B cell (primary cell): Measurements from ENCODE around the gene PRPF39. TPM values are rescaled to one million over a fixed set of nuclear protein-coding genes. Genes with fewer than 3 reads are reported as not detected.

Source experiments
- ATAC-seq: fragments of 200-7000 bp; cut with Tn5 transposase; one replicate; pipeline ENCODE4 v1.10.0; 2021; ENCODE audit warnings: low read depth, mild to moderate bottlenecking, moderate number of reproducible peaks, moderate library complexity
- CTCF ChIA-PET: fragments of 350-600 bp; sonication (Branson Sonifier 250); formaldehyde crosslinking; loops from one replicate; lab custom pipeline; 2021; ENCODE audit warnings: antibody characterized with exemption, inconsistent platforms; lab: Charles Lee
- POLR2A ChIA-PET: fragments of 350-600 bp; sonication (Branson Sonifier 250); formaldehyde crosslinking; loops from one replicate; lab custom pipeline; 2021; ENCODE audit warnings: antibody characterized with exemption; lab: Charles Lee
- DNase-seq: peaks from one replicate; pipeline ENCODE4 v3.0.0; 2013
- H2AFZ ChIP-seq: 2 replicates; pipeline ENCODE4 v1.6.1; 2012; ENCODE audit warnings: mild to moderate bottlenecking, low read depth, low read length; ENCODE audit not compliant: insufficient read depth, poor library complexity, severe bottlenecking
- H3K27ac ChIP-seq, 2 donors: 1 replicate in 1 of 2; 2 replicates in 1 of 2; pipeline ENCODE4 v1.5.1; 2012 to 2013; ENCODE audit warnings: low read length in 2 of 2, mild to moderate bottlenecking in 2 of 2, moderate library complexity in 1 of 2
- H3K27me3 ChIP-seq, 4 experiments: fragments of 200-600 bp in 1 of 4; sonication (generic) in 1 of 4; replicated peaks in 1 of 4; 1 replicate in 2 of 4; 2 replicates in 2 of 4; pipeline versions ENCODE4 v1.6.1 to v1.7.0; 2013 to 2016; ENCODE audit warnings: low read length in 3 of 4, mild to moderate bottlenecking in 2 of 4, mixed read lengths in 1 of 4, moderate library complexity in 1 of 4; ENCODE audit not compliant: insufficient read depth in 4 of 4, control insufficient read depth in 3 of 4; ENCODE audit errors: control extremely low read depth in 1 of 4
- H3K36me3 ChIP-seq, 2 experiments: replicated peaks in 1 of 2; 1 replicate in 1 of 2; 2 replicates in 1 of 2; pipeline versions ENCODE4 v1.6.1 to v1.7.1; 2013; ENCODE audit warnings: low read length in 1 of 2; ENCODE audit not compliant: insufficient read depth in 2 of 2, control insufficient read depth in 1 of 2; ENCODE audit errors: control extremely low read depth in 1 of 2, extremely low read depth in 1 of 2
- H3K4me1 ChIP-seq, 2 donors: fragments of 200-600 bp in 1 of 2; sonication (generic) in 1 of 2; 1 replicate in 1 of 2; 2 replicates in 1 of 2; pipeline versions ENCODE4 v1.5.1 to v1.6.1; 2013 to 2017; ENCODE audit warnings: low read length in 2 of 2; ENCODE audit not compliant: control insufficient read depth in 2 of 2, insufficient read depth in 2 of 2
- H3K4me2 ChIP-seq: replicated peaks from 2 replicates; pipeline ENCODE3; 2012; ENCODE audit warnings: mild to moderate bottlenecking, low read depth, low read length; ENCODE audit not compliant: poor library complexity, severe bottlenecking
- H3K4me3 ChIP-seq, 5 experiments: fragments of 200-600 bp in 1 of 5; sonication (generic) in 1 of 5; 1 replicate in 3 of 5; 2 replicates in 2 of 5; pipeline versions ENCODE4 v1.5.1 to v1.7.0; 2011 to 2016; ENCODE audit warnings: low read length in 4 of 5, mild to moderate bottlenecking in 4 of 5, low read depth in 2 of 5, control low read depth in 1 of 5, moderate library complexity in 1 of 5; ENCODE audit not compliant: insufficient read depth in 1 of 5; ENCODE audit errors: control extremely low read depth in 1 of 5, extremely low read depth in 1 of 5
- H3K79me2 ChIP-seq: fragments of 200-600 bp; sonication (generic); one replicate; pipeline ENCODE4 v1.6.0; 2016; ENCODE audit warnings: low read length; ENCODE audit not compliant: control insufficient read depth, insufficient read depth
- H3K9ac ChIP-seq: fragments of 200-600 bp; sonication (generic); 2 replicates; pipeline ENCODE4 v1.6.1; 2017; ENCODE audit warnings: mild to moderate bottlenecking, low read length, moderate library complexity
- H3K9me3 ChIP-seq, 3 donors: one replicate each; pipeline versions ENCODE4 v1.6.1 to v1.7.1; 2013; ENCODE audit warnings: low read length in 2 of 3; ENCODE audit not compliant: control insufficient read depth in 2 of 3, insufficient read depth in 1 of 3; ENCODE audit errors: control extremely low read depth in 1 of 3
- H4K20me1 ChIP-seq: 2 replicates; pipeline ENCODE4 v1.6.0; 2012; ENCODE audit warnings: mild to moderate bottlenecking, low read length; ENCODE audit not compliant: insufficient read depth, control insufficient read depth, poor library complexity, severe bottlenecking
- H3K27ac Mint-ChIP-seq: one replicate; pipeline ENCODE4 v1.8.0; 2021; ENCODE audit warnings: mixed read lengths
- H3K27me3 Mint-ChIP-seq: one replicate; pipeline ENCODE4 v1.8.0; 2021; ENCODE audit warnings: mixed read lengths
- H3K4me1 Mint-ChIP-seq: one replicate; pipeline ENCODE4 v1.8.0; 2021; ENCODE audit warnings: mixed read lengths
- H3K4me3 Mint-ChIP-seq: one replicate; pipeline ENCODE4 v1.8.0; 2021; ENCODE audit warnings: mixed read lengths
- H3K9me3 Mint-ChIP-seq: one replicate; pipeline ENCODE4 v1.8.0; 2022; ENCODE audit warnings: mixed read lengths; ENCODE audit not compliant: insufficient read depth
- EZH2 ChIP-seq: IDR thresholded peaks from 2 replicates; pipeline ENCODE4 v1.6.1; 2012; ENCODE audit warnings: borderline replicate concordance, low read depth, mild to moderate bottlenecking, moderate library complexity, low read length; ENCODE audit not compliant: insufficient read depth, poor library complexity, severe bottlenecking
- WGBS: methylation state at CpG from one replicate; pipeline ENCODE4 v1.1.5; 2013; ENCODE audit warnings: missing lambda C conversion rate; ENCODE audit not compliant: insufficient coverage; 5-methylcytosine and 5-hydroxymethylcytosine counted together
- intact Hi-C: fragments of 100-400 bp; cut with micrococcal nuclease; formaldehyde crosslinking; loops from one replicate; pipeline ENCODE4 v1.10.0; 2022
- polyA plus RNA-seq: library from polyadenylated mRNA; depleted of rRNA; stranded (reverse); fragments of >200 nt; gene quantifications from 2 replicates; pipeline ENCODE4 v1.2.3, GENCODE V29; 2012
- total RNA-seq, 2 donors: library from RNA; stranded (reverse); fragments of 120-200 nt in 1 of 2; gene quantifications; 1 replicate in 1 of 2; 2 replicates in 1 of 2; pipeline versions ENCODE4 v1.2.3 to v1.2.4, GENCODE V29; 2013 to 2022
- TF ChIP-seq, protein P1 (sequence below): fragments of 200-600 bp; IDR thresholded peaks from one replicate; pipeline ENCODE4 v1.8.0; 2022; ENCODE audit warnings: antibody characterized with exemption, mild to moderate bottlenecking

Gene PRPF39
- total and polyA plus RNA-seq, 2 donors (not counting 1 experiment from before 2014, with no cell fraction given), result 64.8 to 72.7 TPM

DNA sequence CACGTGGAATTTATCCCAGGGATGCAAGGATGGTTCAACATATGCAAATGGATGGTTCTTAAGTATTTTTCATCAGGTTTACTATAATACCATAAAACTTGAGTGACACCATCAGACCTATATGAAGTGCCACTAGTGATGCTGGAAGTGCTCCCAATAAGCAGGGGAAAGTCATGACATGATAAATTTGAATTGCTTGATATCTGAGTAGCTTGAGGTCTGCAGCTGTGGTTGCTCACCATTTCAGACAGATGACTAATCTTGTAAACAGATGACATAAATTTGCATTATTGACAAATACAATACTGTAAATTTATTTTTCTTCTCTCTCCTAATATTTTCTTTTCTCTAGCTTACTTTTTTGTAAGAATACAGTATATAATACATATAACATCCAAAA, 13.7 kb upstream of the PRPF39 start:
- no peaks in the 10 kb centered on the region for H3K9me3 ChIP-seq
- intact Hi-C loops, result no loop called here
- no peaks in the 10 kb centered on the region for H3K4me1 ChIP-seq
- H3K9ac ChIP-seq, result no peak overlapping the region
- no peaks in the 10 kb centered on the region for H3K79me2 ChIP-seq
- H3K27ac ChIP-seq, result no peak overlapping the region
- H3K4me3 ChIP-seq, result no peak overlapping the region
- H3K4me2 ChIP-seq, result no peak overlapping the region
- H2AFZ ChIP-seq, result no peak overlapping the region
- H3K9me3 Mint-ChIP-seq, result no peaks in the 10 kb centered on the region
- H3K27ac Mint-ChIP-seq, result no peak overlapping the region
- peaks cover 2 to 6% of the 10 kb centered on the region in 2 experiments for H3K36me3 ChIP-seq
- no CpG with 5 or more reads among the region's 1 CpG for WGBS
- TF ChIP-seq, protein P1, sequence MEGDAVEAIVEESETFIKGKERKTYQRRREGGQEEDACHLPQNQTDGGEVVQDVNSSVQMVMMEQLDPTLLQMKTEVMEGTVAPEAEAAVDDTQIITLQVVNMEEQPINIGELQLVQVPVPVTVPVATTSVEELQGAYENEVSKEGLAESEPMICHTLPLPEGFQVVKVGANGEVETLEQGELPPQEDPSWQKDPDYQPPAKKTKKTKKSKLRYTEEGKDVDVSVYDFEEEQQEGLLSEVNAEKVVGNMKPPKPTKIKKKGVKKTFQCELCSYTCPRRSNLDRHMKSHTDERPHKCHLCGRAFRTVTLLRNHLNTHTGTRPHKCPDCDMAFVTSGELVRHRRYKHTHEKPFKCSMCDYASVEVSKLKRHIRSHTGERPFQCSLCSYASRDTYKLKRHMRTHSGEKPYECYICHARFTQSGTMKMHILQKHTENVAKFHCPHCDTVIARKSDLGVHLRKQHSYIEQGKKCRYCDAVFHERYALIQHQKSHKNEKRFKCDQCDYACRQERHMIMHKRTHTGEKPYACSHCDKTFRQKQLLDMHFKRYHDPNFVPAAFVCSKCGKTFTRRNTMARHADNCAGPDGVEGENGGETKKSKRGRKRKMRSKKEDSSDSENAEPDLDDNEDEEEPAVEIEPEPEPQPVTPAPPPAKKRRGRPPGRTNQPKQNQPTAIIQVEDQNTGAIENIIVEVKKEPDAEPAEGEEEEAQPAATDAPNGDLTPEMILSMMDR, result no peak
- TF ChIP-seq EZH2, result no peak
- no peaks in the 10 kb centered on the region for H3K27me3 Mint-ChIP-seq
- H3K27me3 ChIP-seq, result no peaks in the 10 kb centered on the region
- H3K4me3 Mint-ChIP-seq, result no peak overlapping the region
- DNase-seq, result no peak
- H3K4me1 Mint-ChIP-seq, result no peaks in the 10 kb centered on the region
- POLR2A ChIA-PET, result no interaction called here
- CTCF ChIA-PET, result no interaction called here
- H4K20me1 ChIP-seq, result no peaks in the 10 kb centered on the region
- no peak for ATAC-seq

DNA sequence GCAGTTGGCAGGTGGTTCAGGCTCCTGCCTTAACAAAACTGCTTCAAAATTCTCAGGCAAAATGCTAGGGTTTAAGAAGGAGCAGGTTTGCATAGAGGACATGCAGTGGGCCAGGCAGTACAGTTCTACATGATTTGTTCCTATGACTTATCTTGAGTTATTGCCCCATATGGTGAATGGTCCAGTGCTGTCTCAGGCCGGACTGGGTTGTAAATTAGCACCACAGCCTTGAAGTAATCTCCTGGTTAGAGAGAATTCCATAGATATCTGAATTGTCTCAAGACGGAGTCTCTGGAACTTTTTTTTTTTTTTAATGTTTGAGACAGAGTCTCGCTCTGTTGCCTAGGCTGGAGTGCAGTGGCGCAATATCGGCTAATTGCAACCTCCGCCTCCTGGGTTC, 11.8 kb upstream of the PRPF39 start:
- H3K27me3 ChIP-seq, result no peaks in the 10 kb centered on the region
- H3K27ac ChIP-seq, result no peak overlapping the region
- ChIA-PET POLR2A (no interaction called here), CTCF (no interaction called here)
- H3K4me1 Mint-ChIP-seq, result no peaks in the 10 kb centered on the region
- no peak overlapping the region for H3K4me2 ChIP-seq
- 97% methylated on average over 6 of the region's 6 CpGs for WGBS
- no peak overlapping the region for H2AFZ ChIP-seq
- H4K20me1 ChIP-seq, result no peaks in the 10 kb centered on the region
- peaks cover 0 to 6% of the 10 kb centered on the region in 2 experiments for H3K36me3 ChIP-seq
- no peak for DNase-seq
- no peaks in the 10 kb centered on the region for H3K79me2 ChIP-seq
- H3K9me3 ChIP-seq, result no peaks in the 10 kb centered on the region
- H3K27ac Mint-ChIP-seq, result no peak overlapping the region
- no peak for TF ChIP-seq EZH2
- TF ChIP-seq, protein P1, result no peak
- H3K9me3 Mint-ChIP-seq, result no peaks in the 10 kb centered on the region
- H3K4me1 ChIP-seq, result no peaks in the 10 kb centered on the region
- intact Hi-C loops, result no loop called here
- no peak overlapping the region for H3K4me3 ChIP-seq
- no peaks in the 10 kb centered on the region for H3K27me3 Mint-ChIP-seq
- H3K9ac ChIP-seq, result no peak overlapping the region
- H3K4me3 Mint-ChIP-seq, result no peak overlapping the region
- ATAC-seq, result no peak
